Liver (tissue), 9 donors: ENCODE results near the gene DNM3. TPM values are rescaled to one million over a fixed set of nuclear protein-coding genes. Genes with fewer than 3 reads are reported as not detected.

Experiments used
- DNase-seq: peaks from one replicate; pipeline ENCODE4 v3.0.0-alpha.2; 2017; ENCODE audit warnings: low spot score
- H3K27ac ChIP-seq, 2 donors: one replicate each; pipeline ENCODE4 v1.7.0; 2013; ENCODE audit warnings: inconsistent platforms in 2 of 2, low read length in 2 of 2, control low read depth in 1 of 2, low read depth in 1 of 2, mild to moderate bottlenecking in 1 of 2
- H3K27me3 ChIP-seq, 4 donors: one replicate each; pipeline versions ENCODE4 v1.6.1 to v1.7.0; 2013; ENCODE audit warnings: low read length in 3 of 4, inconsistent platforms in 1 of 4, mild to moderate bottlenecking in 1 of 4, moderate library complexity in 1 of 4; ENCODE audit not compliant: control insufficient read depth in 4 of 4, insufficient read depth in 4 of 4
- H3K36me3 ChIP-seq, 4 donors: one replicate each; pipeline versions ENCODE4 v1.6.1 to v1.7.0; 2013; ENCODE audit warnings: low read length in 3 of 4, mild to moderate bottlenecking in 3 of 4, low read depth in 1 of 4, moderate library complexity in 1 of 4; ENCODE audit not compliant: control insufficient read depth in 4 of 4, insufficient read depth in 3 of 4
- H3K4me1 ChIP-seq, 4 donors: one replicate each; pipeline versions ENCODE4 v1.6.1 to v1.7.0; 2013; ENCODE audit warnings: low read length in 3 of 4, mild to moderate bottlenecking in 3 of 4, moderate library complexity in 1 of 4; ENCODE audit not compliant: control insufficient read depth in 4 of 4, insufficient read depth in 4 of 4
- H3K4me3 ChIP-seq, 3 donors: one replicate each; pipeline versions ENCODE4 v1.6.1 to v1.7.0; 2013; ENCODE audit warnings: low read length in 3 of 3, control low read depth in 1 of 3, low read depth in 1 of 3, mild to moderate bottlenecking in 1 of 3
- H3K9ac ChIP-seq, 2 donors: one replicate each; pipeline ENCODE4 v1.7.0; 2013; ENCODE audit warnings: low read length in 2 of 2, mild to moderate bottlenecking in 2 of 2, moderate library complexity in 2 of 2, control low read depth in 1 of 2, low read depth in 1 of 2
- H3K9me3 ChIP-seq, 4 donors: one replicate each; pipeline versions ENCODE4 v1.6.1 to v1.7.0; 2013; ENCODE audit warnings: low read length in 3 of 4; ENCODE audit not compliant: control insufficient read depth in 4 of 4
- ATF3 ChIP-seq: IDR thresholded peaks from 2 replicates; pipeline ENCODE4 v1.6.1; 2016; ENCODE audit warnings: antibody characterized with exemption
- FOXA2 ChIP-seq: IDR thresholded peaks from 2 replicates; pipeline ENCODE4 v1.6.1; 2016; ENCODE audit warnings: antibody characterized with exemption
- HNF4A ChIP-seq, 2 donors: conservative IDR thresholded peaks; 2 replicates each; pipeline ENCODE4 v1.6.1; 2016; ENCODE audit warnings: antibody characterized with exemption in 2 of 2, mild to moderate bottlenecking in 2 of 2
- HNF4G ChIP-seq: IDR thresholded peaks from 2 replicates; pipeline ENCODE4 v1.6.1; 2016; ENCODE audit warnings: antibody characterized with exemption
- MAX ChIP-seq: IDR thresholded peaks from 2 replicates; pipeline ENCODE4 v1.6.1; 2016; ENCODE audit warnings: antibody characterized with exemption
- NR2F2 ChIP-seq: IDR thresholded peaks from 2 replicates; pipeline ENCODE4 v1.6.1; 2016; ENCODE audit warnings: antibody characterized with exemption
- RAD21 ChIP-seq, 2 donors: IDR thresholded peaks; 2 replicates each; pipeline ENCODE4 v1.6.1; 2016; ENCODE audit warnings: antibody characterized with exemption in 2 of 2, mild to moderate bottlenecking in 2 of 2
- REST ChIP-seq: IDR thresholded peaks from 2 replicates; pipeline ENCODE4 v1.6.1; 2016; ENCODE audit warnings: antibody characterized with exemption, mild to moderate bottlenecking
- RXRA ChIP-seq, 2 donors: IDR thresholded peaks; 2 replicates each; pipeline ENCODE4 v1.6.1; 2017 to 2018; ENCODE audit warnings: antibody characterized with exemption in 2 of 2, mild to moderate bottlenecking in 1 of 2
- SP1 ChIP-seq: IDR thresholded peaks from 2 replicates; pipeline ENCODE4 v1.6.1; 2018; ENCODE audit warnings: antibody characterized with exemption, mild to moderate bottlenecking
- ZBTB33 ChIP-seq: IDR thresholded peaks from 2 replicates; pipeline ENCODE4 v1.6.1; 2016; ENCODE audit warnings: antibody characterized with exemption
- WGBS: extraction: QIAGEN DNeasy Blood & Tissue Kit; methylation state at CpG from one replicate; pipeline ENCODE4 v1.1.7; 2013; 5-methylcytosine and 5-hydroxymethylcytosine counted together
- polyA plus RNA-seq, 2 donors: library from polyadenylated mRNA; stranded (reverse) in 1 of 2; unstranded in 1 of 2; fragments of 200-250 nt in 1 of 2; fragments of >200 nt in 1 of 2; fragmentation: Nextera tagmentation in 1 of 2; extraction: Ambion mirVana in 1 of 2; gene quantifications; one replicate each; pipeline versions ENCODE4 v1.2.1 to v1.2.3, GENCODE V29; 2013 to 2015
- total RNA-seq, 2 donors: library from RNA; depleted of rRNA; stranded (reverse); fragments of >200 nt; gene quantifications; one replicate each; pipeline ENCODE4 v1.2.3, GENCODE V29; 2014
- donor health status: healthy.
- donor health status: healthy.
- donor health status: healthy.
- donor health status: healthy.
- donor health status: healthy.

DNM3 gene
- total and polyA plus RNA-seq, 4 donors: 0.08 to 3.2 (median 1.0) TPM

GRCh38 chr1:172277275-172277674 lies 436.0 kb downstream of the DNM3 start (continued):
- TF ChIP-seq REST (no peak), MAX (no peak)

DNA sequence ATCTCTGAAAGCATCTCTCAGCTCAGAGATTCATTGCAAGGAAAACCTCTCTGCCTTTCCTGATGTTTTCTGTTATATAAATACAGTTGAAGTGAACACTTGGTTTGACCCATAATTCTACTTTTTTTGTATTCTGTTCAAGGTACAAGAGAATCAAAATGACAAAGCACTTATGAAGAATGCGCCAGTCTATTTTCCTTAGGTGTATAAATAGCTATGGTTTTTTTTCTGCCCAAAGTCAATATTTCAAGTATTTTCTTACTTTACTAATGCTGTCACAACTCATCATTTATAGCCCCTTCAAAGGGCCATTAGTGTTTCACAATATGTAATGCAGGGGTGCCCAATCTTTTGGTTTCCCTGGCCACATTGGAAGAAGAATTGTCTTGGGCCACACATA lies 436.7 kb downstream of the DNM3 start:
- H3K4me3 ChIP-seq: no peak overlapping the region
- no peaks in the 10 kb centered on the region for H3K9me3 ChIP-seq
- no peaks in the 10 kb centered on the region for H3K27me3 ChIP-seq
- WGBS: 94% methylated on average over 1 of the region's 1 CpG
- DNase-seq: no peak
- no peaks in the 10 kb centered on the region for H3K4me1 ChIP-seq
- H3K9ac ChIP-seq: no peak overlapping the region
- no peak overlapping the region for H3K27ac ChIP-seq
- H3K36me3 ChIP-seq: no peaks in the 10 kb centered on the region
- TF ChIP-seq RXRA (IDR thresholded peaks at IDR 0.05) (no peak), REST (no peak), NR2F2 (no peak), ATF3 (no peak), FOXA2 (no peak)

- no peaks in the 10 kb centered on the region for H3K9me3 ChIP-seq
- TF ChIP-seq RXRA (IDR thresholded peaks at IDR 0.05) (no peak), SP1 (no peak), ATF3 (no peak), ZBTB33 (no peak), HNF4G (no peak), HNF4A (conservative IDR thresholded peaks at IDR 0.05) (no peak), RAD21 (IDR thresholded peaks at IDR 0.05) (no peak)
- H3K4me1 ChIP-seq: no peaks in the 10 kb centered on the region
- no peaks in the 10 kb centered on the region for H3K27me3 ChIP-seq
- no peak for DNase-seq
- H3K27ac ChIP-seq: no peak overlapping the region
- H3K9ac ChIP-seq: no peak overlapping the region
- H3K36me3 ChIP-seq: no peaks in the 10 kb centered on the region
- no peak overlapping the region for H3K4me3 ChIP-seq
- WGBS: 93% methylated on average over 1 of the region's 1 CpG
These were observed 437.2 kb downstream of the DNM3 start for GRCh38 chr1:172278478-172278877.
